Fibroblast of skin of abdomen (primary cell): Measurements from ENCODE around the gene NUMBL.
A peak's percentile ranks its signal among the peaks of the same experiment; 100 is the strongest.

Experiments
- DNase-seq: peaks from one replicate; pipeline ENCODE4 v3.0.0-alpha.2; 2013

NUMBL gene

DNA sequence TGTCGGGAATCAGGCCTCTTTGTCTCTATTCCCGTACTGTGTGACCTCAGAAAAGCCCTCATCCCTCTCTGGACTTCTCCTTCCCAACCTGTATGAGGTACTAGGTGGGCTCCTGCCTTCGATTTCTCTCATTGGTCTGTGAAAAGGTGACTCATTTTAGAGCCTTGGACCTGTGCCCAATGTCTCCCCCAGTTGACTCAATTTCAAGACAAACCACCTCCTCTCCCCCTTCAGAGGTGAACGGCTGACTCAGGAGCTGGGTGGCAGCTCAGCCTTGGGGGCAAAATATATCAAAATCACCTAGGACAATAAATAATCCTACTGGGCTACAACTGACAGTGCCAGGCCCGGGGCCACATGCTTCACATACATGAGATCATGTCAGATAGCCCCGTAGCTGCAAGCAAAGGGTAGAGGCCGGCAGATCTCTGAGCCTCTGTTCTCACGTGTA is 25.6 kb upstream of the NUMBL start:
- no peak for DNase-seq

DNA sequence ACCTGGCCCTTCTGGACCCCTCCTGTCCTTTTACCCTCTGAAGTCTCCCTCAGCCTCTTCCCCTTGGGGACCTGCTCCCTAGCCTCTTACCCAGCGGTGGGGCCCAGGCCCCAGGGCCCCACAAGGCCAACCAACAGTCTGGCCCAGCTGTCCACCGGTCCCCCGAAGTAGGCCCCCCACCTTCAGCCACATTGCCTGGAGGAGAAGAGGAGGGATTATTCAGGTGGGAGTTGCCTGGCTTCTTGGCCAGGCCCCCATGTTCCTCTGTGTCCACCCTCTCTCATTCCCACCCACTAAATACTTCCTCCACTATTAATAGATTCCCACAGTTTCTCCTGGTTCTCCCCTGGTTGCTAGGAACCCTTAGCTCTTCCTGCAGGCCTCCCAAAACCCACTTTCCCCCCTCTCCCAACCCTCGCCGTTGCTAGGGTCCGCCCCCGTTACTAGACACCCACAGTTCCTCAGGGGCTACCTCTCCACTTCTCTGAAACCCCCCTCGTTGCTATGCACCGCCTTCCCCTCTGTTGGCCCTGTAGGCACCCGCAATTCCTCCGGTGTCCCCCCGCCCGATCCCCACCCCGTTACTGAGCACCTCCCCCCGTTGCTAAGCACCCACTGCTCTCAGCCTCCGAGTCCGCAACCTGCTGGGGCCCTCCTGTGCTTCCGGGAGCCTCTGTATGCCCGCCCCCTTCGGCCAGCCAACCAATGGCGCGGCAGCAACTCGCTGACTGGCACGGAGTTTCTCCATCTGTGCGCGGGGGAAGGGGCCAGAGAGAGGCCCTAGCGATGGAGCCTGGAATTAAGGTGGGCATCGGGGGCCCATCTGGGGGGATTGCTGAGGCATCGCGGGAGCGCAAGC is 24.2 kb upstream of the NUMBL start:
- peak; percentile 92 for DNase-seq

DNA sequence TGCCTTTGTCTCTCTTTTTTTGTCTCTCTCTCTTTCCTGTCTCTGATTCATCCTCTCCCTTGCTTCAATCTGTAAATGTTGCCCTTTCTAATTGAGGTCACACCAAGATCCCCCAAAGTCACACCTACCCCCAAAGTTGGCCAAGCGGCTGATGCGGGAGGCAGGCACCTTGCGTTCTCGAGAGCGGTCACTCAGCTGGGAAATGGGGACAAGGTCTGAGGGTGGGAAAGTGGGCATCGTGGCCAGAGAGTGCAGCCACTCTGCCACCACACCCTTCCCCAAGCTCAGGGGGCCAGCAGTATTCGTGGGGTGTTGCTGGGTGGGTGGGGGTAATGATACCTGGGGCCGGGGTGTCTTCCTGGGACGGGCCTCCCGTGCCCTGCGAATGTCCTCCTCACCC is 23.5 kb upstream of the NUMBL start:
- DNase-seq, result no peak

DNA sequence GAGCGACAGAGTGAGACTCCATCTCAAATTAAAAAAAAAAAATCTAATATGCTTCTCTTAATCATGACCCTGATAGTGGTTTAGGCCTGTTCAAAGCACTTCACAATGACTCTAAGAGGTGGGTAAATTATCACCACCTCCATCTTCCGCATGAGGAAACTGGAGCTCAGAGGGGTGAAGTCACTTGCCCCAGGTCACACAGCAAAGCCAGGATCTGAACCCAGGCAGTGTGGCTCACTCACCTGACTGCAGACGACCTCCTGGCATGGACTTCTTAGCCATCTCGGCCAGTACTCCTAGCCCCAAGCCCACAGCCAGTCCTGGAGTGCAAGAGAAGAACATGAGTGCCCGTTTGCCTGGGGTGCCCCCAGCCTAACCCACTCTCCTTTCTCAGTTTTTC is 19.4 kb upstream of the NUMBL start:
- no peak for DNase-seq

DNA sequence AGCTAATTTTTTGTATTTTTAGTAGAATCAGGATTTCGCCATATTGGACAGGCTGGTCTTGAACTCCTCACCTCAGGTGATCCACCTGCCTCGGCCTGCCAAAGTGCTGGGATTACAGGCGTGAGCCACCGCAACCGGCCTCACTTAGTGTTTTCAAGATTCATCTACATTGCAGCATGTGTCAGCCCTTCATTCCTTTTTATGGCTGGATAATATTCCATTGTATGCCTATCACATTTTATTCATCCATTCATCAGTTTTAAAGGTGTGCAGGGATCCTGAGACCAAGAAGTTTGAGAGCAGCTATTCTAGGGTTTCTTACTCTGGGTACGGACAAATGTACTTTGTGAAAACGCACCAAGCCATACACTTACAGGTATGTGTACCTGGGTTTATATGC is 17.2 kb upstream of the NUMBL start:
- no peak for DNase-seq

DNA sequence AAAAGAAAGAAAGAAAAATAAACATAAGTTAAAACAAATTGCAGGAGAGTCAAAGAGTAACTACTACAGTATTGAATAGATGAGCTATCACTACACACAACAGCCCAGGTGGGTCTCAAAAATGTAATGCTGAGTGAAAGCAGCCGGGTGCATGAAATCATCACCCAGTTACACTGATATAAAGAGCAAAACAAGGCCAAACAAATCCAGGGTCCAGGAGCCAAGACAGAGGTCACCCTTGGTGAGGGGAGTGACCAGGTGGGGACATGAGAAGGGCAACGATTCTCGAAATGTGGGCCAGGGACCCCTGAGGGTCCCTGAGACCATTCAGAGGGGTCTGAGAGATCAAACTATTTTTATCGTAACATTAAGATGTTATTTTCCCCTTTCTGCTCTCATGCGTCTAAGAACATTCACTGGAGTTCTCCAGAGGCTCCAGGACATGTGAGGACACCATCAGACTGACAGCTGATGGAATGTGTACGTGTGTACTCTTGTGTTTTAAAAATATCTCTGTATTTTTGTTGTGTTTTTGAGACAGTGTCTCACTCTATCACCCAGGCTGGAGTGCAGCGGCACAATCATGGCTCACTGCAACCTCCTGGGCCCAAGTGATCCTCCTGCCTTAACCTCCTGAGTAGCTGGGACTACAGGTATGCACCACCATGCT is 15.6 kb upstream of the NUMBL start:
- no peak for DNase-seq

DNA sequence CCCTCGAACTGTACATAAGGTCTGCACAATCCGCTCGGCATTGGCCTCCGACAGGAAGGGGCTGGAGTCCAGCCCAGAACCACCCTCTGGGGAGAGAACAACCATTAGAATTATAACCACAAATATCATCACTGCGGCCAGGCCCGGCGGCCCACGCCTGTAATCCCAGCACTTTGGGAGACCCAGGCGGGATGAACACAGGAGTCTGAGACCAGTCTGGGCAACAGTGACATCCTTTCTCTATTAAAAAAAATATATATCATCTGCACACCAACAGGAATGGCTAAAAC is 14.9 kb upstream of the NUMBL start:
- DNase-seq, result peak; percentile 30

DNA sequence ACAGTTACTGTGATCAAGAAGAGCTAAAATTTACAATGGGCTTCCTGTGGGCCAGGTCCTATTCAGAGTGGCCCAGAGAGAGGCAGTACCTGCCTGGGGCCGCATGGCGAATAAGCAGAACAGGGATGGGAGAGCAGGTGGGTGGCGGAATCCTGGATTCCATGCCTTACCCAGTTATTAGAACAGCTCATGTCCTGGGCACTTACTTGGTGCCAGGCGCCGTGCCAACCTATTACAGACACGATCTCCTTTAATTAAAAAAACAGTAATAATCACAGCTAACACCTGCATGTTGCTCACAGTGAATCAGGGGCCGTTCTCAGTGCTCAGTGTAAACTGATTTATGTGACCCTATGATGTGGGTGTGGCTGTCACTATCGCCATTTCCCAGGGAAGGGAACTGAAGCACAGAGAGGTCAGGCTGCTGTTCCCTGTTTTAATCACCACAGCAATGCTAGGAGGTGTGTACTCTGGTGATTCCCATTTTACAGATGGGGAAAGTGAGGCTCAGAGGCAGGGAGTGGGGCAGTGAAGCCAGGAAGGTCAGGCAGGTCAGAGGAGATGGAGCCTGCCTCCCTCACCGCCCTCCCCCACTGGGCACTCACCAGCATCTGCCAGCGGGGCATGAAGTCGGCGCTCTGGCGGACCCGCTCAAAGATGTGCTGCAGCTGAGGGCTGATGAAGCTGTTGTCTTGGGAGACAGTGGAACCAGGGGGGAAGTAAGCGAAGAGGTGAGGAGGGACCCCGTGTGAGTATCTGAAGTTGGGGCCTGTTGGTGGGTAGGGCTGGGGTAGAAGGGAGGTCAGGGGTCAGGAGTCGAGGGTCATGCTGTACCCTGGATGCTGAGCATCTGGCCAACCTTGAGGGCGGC is 14.3 kb upstream of the NUMBL start:
- DNase-seq, result no peak

DNA sequence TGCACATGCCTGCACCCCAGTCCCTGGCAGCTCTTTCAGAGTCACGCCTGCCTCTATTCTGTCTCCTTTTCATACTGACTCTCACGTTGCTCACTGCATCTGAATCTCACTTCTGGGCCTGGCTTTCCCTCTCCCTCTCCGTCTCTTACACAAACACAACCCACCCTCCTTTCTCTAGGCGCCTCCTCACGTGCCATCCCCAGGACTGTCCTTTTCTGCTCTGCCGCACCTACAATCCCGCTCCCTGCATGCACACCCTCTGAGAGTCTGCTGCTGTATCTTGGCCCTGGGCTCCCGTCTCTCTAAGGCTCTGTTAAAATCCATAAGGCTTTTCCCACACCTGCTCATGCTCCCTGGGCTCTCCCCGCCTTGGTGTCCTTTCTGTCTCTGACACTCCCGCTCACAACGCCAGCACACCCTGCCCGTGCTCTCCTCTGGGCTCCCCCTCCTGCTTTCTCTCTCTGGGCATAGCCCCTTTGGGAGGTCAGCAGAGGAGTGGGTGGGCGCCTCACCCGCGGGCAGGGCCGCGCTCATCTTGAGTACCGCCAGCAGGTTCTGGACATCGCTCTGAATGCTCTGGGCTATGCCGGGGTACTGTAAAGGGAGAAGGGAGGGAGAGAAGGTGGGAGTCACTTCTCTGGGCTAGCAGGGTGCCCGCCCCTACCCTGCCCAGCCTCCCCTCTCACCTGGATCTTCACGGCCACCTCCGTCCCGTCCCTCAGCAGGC is 12.7 kb upstream of the NUMBL start:
- DNase-seq, result no peak

DNA sequence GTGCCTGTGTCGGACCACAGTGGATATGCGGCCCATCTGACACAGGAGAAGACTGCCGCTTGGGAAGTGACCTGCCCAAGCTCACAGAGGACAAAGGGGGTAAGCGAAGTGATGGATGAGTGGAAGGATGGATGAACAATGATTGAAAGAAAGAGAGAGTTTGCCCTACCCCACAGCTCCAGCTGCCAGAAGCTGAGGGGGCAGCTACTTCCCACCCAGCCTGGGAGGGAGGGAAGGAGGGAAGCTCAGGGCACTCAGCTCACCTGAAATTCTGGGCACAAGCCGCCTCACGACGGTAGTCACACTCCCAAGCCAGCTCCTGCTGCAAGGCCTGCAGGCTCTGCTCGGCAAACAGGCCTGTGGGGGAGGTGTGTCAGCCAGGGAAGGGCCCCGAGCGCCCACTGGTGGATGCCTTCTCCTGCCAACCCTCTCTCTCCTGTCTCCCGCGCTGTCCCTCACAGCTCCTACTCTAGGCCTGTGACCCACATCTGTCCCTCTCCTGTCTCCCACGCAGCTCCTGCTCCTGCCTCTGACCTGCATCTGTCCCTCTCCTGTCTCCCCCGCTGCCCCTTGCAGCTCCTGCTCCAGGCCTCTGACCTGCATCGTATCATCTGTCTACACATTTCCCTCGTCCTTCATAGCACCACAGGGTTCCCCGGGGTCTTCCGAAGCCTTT is 12.0 kb upstream of the NUMBL start:
- DNase-seq, result peak; percentile 31

DNA sequence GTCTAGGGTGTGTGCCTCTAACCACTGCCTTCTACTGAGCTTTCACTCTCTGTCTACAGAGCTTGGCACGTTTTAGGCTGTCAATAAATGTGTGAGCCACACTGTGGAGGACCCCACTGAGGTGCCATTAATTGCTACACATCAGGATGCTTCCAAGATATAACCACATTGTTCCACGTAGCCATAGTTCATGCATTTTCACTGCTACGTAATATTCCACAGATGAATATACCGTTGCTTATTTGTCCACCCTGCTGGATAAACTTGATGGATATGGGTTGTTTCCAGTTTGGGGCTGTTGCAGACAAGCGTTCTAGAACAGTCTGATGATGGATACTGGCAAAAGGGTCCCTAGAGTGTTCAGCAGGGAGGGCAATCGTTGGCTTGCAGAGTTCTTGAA is 11.3 kb upstream of the NUMBL start:
- DNase-seq, result no peak

DNA sequence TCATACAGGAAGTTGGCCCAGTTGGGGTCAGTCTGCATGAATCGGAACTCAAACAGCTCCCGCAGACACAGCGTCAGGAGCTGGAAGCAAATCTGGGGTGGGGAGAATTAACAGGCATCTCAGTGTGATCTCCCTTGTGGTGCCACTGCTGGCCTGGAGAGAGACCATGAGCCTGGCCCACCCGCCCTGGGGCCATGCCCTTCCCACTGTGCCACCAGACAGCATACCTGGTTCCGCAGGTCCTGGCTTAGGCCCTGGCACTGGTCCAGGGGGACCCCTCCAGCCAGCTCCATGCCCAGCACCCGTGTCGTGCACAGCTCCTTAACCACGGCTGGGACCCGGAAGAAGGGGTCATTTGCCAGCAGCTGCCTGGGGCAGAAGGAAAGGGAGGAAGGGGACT is 9.6 kb upstream of the NUMBL start:
- DNase-seq, result no peak

DNA sequence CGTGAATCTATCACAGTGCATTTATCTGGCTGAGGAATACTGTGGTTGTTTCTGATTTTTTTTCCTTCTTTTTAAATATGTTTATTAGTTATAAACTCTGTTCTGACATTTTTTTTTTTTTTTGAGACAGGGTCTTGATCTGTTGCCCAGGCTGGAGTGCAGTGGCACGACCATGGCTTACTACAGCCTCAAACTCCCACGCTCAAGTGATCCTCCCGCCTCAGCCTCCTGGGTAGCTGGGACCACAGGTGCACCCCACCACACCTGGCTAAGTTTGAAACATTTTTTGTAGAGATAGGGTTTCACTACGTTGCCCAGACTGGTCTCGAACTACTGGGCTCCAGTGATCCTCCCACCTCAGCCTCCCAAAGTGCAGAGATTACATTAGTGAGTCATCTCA is 6.6 kb upstream of the NUMBL start:
- no peak for DNase-seq

DNA sequence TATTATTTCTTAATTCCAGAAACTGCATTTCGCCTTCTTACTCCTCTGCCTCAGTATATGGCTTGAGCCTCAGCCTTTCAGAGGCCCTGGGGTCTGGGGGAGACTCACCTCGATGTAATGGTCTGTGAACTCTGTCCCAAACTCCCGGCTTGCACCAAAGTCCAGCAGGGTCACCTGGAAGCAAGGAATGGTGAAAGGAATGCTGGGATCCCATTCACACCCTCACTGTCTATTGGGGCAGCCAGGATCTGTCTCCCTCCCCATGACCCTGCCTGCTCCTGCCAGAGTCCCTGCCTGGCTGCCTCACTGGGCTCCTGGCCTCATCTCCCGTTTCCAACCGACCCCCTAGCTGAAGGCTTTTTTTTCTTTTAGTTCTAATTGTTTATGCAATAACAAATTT is 5.4 kb upstream of the NUMBL start:
- no peak for DNase-seq

DNA sequence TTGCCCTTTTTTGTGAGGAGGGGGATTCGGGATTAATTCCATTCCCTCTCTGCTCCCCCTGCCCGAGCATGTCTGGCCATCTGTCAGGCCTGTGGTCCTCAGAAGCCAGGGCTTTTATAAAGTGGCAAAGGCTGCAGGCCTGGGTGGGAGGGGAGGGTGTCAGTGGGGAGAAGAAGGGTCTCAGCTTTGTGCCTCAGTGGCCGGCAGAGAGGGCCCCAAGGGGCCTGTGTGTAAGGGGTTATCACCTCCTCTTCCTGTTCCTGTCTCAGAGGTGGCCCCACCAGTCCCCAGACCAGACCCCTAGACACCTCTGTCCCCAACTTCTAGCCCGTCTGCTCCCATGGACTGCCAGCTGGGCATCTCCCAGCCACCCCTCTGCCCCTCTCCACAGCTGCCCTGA is 3.4 kb upstream of the NUMBL start:
- DNase-seq, result no peak

DNA sequence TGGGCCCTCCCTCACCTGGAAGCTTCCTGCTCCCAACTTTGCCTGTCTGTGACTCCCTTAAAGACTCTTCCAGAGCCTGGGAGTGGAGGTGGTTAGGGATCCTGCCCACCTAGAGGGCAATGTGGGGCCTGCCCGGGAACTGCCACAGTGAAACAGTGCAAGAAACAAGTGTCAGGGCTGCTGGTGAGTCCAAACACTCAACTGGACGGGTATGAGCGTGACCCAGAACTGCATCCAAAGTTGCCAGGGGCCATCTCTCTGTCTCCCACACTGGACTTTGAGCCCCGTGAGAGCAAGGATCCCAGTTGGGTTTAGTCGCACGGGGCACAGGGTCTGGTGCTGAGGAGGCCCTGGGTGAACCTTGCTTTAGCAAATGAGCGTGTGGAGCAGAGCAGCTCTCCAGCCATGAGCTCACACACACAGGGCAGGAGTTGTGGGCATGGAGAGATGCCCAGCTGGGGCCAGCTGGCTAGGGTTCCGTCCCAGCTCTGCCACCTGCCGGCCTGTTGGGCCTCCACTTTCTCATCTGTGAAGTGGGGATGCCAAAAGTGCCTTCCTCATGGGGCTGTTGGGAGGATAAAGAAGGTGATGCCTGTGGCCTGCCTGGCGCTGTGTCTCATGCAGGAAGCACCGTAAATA is 2.8 kb upstream of the NUMBL start:
- DNase-seq, result no peak

DNA sequence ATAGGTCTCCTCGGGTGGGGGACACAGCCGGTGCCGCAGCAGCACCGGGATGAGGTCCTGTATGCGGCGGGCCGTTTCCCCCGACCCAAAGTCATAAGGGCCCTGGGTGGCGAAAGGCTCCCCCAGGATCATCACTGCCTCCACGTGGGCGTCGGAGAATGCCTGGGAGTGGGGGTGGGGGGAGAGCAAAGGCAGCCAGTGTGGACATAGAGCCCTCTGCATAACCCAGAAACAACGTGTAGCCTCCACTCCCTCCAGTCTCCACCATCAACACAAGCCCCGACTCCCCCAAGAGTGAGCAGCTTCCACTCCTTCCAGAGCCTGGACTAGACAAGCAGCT is 1.7 kb upstream of the NUMBL start:
- no peak for DNase-seq

DNA sequence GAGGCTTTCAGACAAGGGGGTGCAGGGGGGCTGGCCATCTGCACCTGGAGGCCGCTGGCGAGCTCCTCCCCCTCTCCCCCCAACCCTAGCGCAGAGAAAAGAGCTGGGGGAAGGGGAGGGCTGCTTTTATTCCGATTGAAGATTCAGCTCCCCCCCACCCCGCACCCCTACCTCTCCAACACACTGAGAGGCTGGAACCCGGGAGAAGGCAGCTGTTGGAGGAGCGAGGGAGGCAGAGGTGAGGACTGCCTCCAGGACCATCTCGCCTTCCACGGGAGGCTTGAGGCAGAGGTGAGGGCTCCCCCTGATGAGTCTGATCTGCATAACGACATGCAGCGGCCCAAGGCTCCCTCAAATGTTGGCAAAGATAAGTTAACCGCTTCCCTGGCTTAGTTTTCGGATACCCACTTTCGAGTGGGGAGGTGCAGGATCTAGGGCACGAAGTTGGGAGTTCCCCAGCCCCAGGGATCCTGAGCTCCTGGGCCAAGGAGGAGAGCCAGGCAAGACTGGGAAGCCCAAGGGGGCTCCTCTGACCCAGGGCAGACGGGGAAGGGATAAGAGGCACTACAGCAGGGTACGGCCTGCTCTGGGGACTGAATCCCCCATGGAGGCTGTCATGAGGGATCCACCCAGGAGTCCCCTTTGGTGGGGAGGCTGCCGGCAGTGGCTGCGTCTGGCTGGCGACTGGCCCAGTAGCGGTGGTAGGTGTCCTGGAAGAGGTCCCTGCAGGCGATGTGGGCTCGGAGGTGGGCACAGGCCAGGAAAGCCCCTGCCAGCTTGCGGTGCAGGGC is 1.2 kb upstream of the NUMBL start:
- no peak for DNase-seq

DNA sequence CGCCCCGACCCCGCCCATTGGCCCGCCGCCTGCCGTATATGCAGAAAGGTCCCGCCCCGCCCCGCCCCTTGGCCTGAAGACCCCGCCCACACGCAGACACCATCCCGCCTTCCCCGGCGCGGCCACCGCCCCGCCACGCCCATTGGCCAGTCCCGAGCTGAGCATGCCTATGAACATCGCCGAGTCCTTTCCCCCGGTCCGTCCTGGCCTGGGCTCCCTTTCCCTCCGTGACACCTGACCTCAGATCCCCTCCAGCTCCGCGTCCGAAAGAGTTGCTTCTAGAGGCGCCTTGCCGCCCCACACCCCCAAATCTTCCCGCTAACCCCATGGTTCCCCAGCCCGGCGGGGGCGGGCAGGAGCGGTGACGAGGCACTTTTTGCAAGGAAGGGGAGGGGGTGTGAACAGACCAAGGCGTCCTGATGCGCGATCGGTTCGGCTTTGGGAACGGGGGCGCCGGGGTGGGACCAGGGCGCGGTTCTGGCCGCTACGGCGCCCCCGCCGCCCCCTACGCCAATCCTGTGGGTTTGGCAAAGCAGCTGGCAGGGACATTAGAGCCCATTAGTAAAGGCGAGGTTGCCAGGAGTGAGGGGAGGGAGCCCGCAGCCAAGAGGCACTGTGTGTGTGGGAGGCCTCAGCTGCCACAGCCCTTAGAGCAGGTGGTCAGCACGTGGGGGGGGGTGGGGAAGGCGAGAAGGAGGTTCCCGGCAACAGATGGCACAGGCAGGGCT is 406 bp upstream of the NUMBL start:
- peak; percentile 93 for DNase-seq

DNA sequence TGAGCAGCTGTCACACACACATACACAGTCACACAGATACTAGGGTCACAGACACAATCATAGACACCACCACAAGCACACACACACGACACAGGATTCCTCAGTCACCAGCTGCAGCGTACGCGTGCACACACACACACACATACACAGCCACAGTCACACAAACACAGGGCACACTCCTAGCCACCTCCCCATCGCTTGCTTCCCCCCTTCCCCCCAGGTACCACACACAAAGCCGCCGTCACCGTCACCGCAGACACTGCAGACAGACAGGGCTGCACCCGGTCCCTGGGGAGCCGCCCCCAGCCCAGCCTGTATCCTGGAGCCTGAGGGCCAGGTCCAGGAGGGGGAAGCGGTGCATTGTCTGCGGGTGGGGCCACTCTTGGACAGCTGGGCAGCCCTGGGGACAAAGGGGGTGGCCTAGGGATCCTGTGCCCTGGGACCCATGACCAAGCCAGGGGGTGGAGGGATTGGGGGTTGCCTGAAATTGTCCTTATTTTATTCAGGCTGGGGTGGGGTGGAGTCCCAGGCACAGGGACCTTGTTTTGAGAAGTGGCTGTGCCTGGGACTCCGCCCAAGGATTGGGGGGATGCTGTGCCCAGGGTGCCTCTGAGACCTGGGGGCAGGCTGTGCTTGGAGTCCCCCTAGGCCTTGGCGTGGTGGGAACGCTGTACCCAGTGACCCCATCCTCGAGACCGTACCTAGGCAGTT is 957 bp downstream of the NUMBL start:
- peak; percentile 31 for DNase-seq
